ENCODE data around the gene ERMN.
"Not testable (repeated sequence)": the region's sequence is repeated elsewhere in the genome, so short reads cannot be mapped to it uniquely, and the experiment has no call there.

ERMN gene

GRCh38 chr2:157325786-157326185 lies at the start of gene ERMN:
Gene ERMN, minus strand, starts transcription at chr2:157325824. Its CDS starts 182 bp downstream, at chr2:157325642.
- no peak within 1 kb of the TSS for H3K4me3 ChIP-seq (ENCODE audit: low read depth, low read length)

DNA sequence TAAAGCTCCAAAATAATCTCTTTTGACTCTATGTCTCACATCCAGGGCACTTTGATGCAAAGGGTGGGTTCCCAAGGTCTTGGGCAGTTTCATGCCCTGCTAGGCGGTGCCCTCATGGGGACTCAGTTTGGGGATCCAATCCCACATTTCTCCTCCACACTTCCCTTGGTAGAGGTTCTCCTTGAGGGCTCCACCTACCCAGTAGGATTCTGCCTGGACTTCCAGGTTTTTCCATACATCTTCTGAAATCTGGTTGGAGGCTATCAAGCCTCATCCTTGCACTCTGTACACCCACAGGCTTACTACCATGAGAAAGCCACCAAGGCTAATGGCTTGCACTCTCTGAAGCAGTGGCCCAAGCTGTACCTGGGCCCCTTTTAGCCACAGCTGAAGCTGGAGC lies 49.8 kb upstream of the ERMN start:
- no peak overlapping the region for H3K4me3 ChIP-seq (ENCODE audit: low read depth, low read length)

DNA sequence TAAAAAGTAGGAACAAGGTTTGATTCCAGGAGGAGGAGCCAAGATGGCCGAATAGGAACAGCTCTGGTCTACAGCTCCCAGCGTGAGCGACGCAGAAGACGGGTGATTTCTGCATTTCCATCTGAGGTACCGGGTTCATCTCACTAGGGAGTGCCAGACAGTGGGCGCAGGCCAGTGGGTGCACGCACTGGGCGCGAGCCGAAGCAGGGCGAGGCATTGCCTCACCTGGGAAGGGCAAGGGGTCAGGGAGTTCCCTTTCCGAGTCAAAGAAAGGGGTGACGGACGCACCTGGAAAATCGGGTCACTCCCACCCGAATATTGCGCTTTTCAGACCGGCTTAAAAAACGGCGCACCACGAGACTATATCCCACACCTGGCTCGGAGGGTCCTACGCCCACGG lies 42.9 kb upstream of the ERMN start:
- not testable (repeated sequence) for H3K4me3 ChIP-seq (ENCODE audit: low read depth, low read length)

- H3K4me3 ChIP-seq (ENCODE audit: low read depth, low read length): no peak overlapping the region
Measured at GRCh38 chr2:157367704-157368103, 42.1 kb upstream of the ERMN start.

GRCh38 chr2:157364257-157364974 lies 38.8 kb upstream of the ERMN start:
- no peak overlapping the region for H3K4me3 ChIP-seq (ENCODE audit: low read depth, low read length)

DNA sequence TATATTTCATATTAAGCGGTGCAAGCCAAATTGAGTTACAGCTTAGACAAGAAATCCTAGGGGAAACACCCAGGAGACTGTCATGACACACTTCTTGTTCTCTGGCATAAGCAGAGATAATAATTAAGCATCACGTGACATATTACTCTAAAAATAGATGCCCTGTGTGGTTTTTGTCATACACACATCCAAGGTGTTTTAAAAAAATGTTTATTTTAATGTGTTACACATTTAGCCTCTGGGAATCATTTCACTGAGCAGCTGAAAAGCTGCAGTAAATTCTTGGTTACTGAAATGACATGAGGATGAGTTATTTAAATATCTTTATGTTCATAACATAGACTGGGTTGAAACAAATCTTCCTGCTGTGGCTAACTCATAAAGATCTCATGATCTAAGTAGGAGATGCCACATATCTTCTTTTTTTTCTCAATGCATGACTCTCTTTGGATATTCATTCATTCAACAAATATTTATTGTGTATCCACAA lies 38.0 kb upstream of the ERMN start:
- no peak overlapping the region for H3K4me3 ChIP-seq (ENCODE audit: low read depth, low read length)

DNA sequence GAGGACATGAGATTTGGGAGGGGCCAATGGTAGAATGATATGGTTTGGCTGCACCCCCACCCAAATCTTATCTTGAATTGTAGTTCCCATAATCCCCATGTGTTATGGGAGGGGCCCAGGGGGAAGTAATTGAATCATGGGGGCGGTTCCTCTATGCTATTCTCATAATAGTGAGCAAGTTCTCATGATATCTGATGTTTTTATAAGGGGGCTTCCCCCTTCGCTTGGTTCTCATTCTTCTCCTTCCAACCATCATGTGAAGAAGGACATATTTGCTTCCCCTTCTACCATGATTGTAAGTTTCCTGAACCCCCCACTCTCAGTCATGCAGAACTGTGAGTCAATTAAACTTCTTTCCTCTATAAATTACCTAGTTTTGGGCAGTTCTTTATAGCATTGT lies 37.0 kb upstream of the ERMN start:
- no peak overlapping the region for H3K4me3 ChIP-seq (ENCODE audit: low read depth, low read length)

DNA sequence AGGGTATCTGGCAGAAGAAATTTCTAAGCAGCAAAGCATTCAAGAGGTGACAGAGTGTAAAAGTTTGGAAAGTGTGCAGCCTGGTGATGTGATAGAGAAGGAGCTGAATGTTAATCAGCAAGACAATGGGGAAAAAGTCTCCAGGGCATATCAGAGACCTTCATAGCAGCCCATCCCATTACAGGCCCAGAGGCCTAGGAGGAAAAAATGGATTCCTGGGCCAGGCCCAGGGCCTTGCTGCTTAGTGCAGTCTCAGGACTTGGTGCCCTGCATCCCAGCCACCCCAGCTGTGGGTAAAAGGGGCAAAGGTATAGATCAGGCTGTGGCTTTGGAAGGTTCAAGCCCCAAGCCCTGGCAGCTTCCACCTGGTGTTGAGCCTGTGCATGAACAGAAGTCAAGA lies 35.9 kb upstream of the ERMN start:
- H3K4me3 ChIP-seq (ENCODE audit: low read depth, low read length): no peak overlapping the region

- no peak overlapping the region for H3K4me3 ChIP-seq (ENCODE audit: low read depth, low read length)
Measured at GRCh38 chr2:157359628-157360027, 34.0 kb upstream of the ERMN start.

DNA sequence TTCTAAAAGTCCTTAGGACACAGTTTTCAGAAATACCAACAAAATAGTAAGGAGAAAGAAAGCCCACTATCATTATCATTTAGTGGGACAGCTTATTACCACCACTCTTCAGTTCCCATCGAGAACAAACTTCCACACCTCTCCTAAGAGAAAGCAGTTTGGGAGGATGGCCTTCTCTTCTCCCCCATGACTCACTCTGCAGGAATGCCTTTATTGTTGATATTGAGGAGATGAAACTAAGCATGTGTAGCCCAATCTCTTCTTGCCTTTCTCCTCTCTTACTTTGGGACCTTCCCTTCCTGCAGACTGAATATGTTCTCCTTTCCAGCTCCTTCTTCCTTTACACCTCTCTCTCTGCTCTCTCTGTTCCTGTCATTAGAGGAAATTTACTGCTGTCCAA lies 30.0 kb upstream of the ERMN start:
- no peak overlapping the region for H3K4me3 ChIP-seq (ENCODE audit: low read depth, low read length)

DNA sequence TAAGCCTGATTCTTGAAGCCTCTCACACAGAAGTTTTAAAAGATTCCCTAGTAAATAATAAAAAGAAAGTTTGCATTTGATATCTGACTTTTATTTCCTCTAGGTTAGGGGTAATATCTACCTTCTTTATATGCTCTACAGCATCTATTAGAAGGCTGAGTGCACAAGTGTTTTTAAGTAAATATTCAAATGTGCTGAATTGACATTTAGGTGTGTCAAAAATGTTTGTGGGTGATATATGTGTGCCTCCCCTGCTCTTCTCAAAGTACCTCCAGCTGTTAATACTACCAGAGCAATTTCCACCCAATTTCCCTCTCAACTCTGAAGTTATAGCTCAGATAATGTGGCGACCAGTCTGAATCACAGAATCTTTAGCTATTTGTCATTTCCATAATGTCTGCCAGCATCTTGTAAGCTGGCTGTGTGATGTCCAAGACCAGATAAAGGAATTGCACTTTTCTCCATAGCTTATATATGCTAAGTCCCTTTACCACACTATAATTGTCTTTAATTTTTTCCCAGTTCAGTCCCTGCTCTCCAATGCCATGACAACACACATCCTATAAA lies 24.4 kb upstream of the ERMN start:
- H3K4me3 ChIP-seq (ENCODE audit: low read depth, low read length): no peak overlapping the region

GRCh38 chr2:157348291-157348921 lies 22.8 kb upstream of the ERMN start:
- H3K4me3 ChIP-seq (ENCODE audit: low read depth, low read length): no peak overlapping the region

- no peak overlapping the region for H3K4me3 ChIP-seq (ENCODE audit: low read depth, low read length)
Measured at GRCh38 chr2:157345647-157346389, 20.2 kb upstream of the ERMN start.

- not testable (repeated sequence) for H3K4me3 ChIP-seq (ENCODE audit: low read depth, low read length)
Measured at GRCh38 chr2:157341381-157341780, 15.8 kb upstream of the ERMN start.

DNA sequence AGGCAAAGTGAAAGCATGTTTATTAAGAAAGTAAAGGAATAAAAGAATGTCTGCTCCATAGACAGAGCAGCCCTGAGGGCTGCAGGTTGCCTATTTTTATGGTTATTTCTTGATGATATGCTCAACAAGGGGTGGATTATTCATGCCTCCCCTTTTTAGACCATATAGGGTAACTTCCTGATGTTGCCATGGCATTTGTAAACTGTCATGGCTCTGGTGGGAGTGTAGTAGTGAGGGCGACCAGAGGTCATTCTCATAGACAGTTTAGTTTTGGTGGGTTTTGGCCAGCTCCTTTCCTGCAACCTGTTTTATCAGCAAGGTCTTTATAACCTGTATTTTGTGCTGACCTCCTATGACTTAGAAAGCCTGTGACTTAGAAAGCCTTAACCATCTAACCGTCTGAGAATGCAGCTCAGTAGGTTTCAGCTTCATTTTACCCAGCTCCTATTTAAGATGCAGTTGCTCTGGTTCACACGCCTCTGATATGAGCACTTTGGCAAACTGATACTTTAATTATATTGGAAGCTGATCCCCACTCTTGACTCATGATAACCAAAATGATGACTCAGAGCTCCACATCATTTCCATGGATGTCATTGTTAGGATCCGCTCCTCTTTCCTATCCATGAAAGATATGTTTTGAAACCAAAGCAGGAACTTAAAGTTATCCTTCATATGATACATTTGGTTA lies 14.5 kb upstream of the ERMN start:
- no peak overlapping the region for H3K4me3 ChIP-seq (ENCODE audit: low read depth, low read length)

DNA sequence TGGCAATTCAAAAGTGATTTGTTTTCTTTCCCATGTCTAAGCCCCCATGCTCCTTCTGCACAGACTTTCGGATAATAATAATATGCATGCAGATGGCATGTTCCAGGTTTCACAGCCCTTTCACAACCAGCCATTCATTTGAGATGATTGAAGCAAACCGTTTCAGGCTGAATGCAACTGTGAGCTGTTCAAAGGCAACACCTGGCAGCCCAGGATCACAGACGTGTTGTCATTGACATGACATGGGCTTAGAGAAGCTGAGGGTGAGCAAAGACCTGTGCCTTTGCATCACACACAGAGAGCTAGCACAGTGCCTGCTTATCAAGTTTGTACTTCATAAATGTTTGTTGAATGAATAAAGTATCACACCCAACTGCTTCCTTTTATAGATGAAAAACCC lies 12.4 kb upstream of the ERMN start:
- H3K4me3 ChIP-seq (ENCODE audit: low read depth, low read length): no peak overlapping the region

DNA sequence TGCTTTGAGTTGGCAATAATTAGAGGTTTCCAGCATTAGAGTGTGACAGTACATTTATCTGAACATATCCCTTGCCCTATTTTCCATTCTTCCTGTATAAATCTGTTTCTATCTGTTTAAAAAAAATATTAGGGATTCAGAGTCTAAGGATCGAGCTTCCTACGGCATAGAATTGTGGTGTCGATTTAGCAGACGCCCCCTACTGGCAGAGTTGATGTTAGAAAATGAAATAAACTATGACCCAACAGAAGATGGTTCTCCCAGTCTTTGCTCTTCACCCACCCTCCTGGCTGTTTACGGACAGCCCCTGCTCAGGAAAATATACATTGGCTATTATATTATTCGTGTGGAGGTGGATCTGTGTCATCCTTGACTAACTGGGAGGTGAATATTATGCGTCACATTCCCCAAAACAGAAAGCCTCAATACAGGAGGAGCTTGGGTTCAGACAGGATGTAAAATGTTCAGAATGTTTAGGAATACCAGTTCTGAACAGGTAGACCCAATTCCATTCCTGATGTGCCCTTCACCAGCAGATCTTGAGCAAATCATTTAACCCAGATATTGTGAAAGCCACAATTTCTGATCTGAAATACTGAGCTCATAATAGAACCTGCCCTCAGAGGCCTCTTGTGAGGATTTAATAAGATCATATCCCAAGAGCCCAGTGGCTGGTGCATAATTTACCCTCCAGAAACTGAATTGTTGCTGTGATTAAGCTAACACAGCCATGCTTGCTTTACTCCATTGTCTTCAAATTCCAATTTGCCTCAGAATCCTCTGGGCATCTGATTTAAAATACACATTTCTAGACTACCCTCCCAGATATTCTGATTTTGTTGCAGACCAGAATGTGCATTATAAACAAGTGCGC lies 10.8 kb upstream of the ERMN start:
- no peak overlapping the region for H3K4me3 ChIP-seq (ENCODE audit: low read depth, low read length)

DNA sequence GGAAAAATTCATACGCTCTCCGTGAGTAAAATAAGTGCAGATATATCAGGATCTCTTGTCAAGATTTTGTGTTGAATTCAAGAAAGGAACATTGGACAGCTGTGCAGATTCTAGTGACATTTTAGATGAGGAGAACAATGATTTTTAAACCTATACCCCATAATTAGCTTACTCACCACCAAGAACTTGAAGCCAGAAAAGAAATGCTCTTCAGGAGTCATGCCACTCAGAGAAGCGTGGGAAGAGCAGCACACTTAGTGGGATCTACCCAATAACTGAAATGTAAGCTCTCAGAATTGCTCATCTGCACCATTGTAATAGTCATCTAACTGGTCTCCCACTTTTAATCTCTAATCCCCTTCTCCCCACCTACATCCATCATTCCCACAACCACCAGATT lies 9.2 kb upstream of the ERMN start:
- H3K4me3 ChIP-seq (ENCODE audit: low read depth, low read length): no peak overlapping the region

DNA sequence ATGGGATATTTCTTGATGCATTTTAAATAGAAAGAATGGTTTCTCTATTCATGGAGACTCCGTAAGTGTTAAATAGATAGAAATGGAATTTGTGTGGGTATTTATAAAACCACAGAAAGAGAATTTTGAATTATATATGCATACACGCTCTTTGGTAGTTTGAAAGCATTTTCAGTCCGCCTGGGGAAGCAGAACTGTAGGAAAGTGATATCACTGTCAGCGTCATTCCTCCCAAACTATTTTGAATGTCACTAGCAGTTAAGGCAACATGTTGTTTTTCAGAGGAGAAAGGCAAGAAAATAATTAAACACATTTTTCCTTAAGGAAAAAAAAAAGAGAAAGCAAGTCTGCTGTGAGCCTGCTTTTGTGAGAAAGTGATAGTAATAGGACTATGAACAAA lies 8.7 kb upstream of the ERMN start:
- H3K4me3 ChIP-seq (ENCODE audit: low read depth, low read length): no peak overlapping the region

All from iPS-11a (cell line).